HTERT RPE-1 (cell line): ENCODE measurements around the gene CD4.

Experiments used
- in situ Hi-C: fragments of 300-500 bp; cut with MboI; formaldehyde crosslinking; loops from 4 replicates; pipeline ENCODE4 v1.14.3; 2020; ENCODE audit warnings: low sequenced_read_pairs

CD4 gene

GRCh38 chr12:6827437-6827911 lies 38.1 kb downstream of the CD4 start:
- in situ Hi-C loops, result no loop called here

GRCh38 chr12:6827982-6828780 lies 38.9 kb downstream of the CD4 start, which contains the start of gene P3H3:
Gene P3H3 (plus strand): TSS chr12:6828407. CDS start chr12:6828441, 34 bp downstream.
- in situ Hi-C loops, result no loop called here

DNA sequence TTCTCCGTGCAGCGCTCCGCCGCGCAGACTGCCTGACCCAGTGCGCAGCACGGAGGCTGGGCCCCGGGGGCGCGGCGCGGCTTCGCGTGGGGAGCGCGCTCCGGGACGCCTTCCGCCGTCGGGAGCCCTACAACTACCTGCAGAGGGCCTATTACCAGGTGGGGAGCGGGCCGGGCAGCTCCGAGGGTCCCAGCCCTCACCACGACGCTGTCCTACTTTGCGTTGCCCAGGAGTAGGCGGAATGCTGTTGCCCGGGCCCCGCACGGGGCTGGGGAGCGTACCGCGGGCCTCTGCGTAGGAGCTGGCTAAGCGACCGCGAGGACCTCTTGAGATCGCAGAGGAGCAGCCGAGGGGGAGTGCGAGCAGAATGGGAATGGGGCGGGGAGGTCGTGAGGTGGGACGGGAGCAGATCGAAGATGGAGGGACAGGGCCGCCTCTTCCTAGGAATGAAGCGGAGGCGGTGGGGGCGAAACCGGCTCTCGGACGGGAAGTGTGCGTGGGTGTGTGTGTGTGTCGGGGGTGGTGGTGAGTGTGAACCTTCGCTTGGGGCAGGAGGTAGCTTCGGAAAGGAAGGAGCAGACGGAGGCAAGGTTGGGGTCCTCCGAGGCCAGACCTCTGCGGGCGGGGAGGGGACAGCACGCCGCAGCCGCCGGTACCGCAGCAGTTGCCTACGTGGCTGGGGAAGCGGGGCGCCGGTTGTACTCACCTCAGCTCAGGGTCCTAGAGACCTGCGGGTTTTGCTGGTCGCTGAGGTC lies 39.6 kb downstream of the CD4 start:
- in situ Hi-C loops, result no loop called here

GRCh38 chr12:6829536-6830220 lies 40.4 kb downstream of the CD4 start:
- in situ Hi-C loops, result no loop called here

- in situ Hi-C loops, result no loop called here
Observed at GRCh38 chr12:6830286-6830890, 41.1 kb downstream of the CD4 start.

- in situ Hi-C loops, result no loop called here
Observed at GRCh38 chr12:6830999-6831398, 41.7 kb downstream of the CD4 start.

GRCh38 chr12:6831450-6831995 lies 42.2 kb downstream of the CD4 start:
- in situ Hi-C loops, result no loop called here

GRCh38 chr12:6832125-6832524 lies 42.8 kb downstream of the CD4 start:
- in situ Hi-C loops, result no loop called here

DNA sequence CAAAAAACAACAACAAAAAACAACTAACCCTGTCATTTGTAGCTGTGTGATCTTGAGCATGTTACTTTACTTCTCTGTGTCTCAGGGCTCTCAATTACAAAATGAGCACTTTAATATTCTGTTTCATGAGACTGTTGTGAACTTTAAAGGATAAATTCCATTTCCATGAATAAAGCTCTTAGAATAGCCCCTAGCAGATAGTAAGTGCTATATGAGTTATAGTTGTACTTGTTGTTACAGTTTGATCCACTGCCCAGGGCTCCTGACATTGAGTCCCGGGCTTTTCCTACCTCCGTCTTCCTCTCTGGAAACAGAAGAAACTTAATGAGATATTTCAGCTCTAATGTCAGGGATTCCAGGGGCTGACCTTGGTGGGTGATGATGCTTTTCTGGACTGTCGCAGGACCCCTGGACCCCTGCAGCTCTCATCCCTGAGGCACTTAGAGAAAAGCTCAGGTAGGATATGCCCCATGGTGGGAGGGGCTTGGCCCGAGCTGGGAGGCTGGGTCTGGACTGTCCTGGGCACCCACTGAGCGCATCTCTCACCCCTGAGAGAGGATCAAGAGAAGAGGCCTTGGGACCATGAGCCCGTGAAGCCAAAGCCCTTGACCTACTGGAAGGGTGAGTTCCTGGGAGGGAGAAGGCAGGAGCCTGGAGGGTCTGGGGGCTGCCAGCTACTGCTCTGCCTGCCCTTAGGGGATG lies 44.0 kb downstream of the CD4 start:
- in situ Hi-C loops, result no loop called here

GRCh38 chr12:6834254-6834653 lies 44.9 kb downstream of the CD4 start:
- in situ Hi-C loops, result no loop called here

DNA sequence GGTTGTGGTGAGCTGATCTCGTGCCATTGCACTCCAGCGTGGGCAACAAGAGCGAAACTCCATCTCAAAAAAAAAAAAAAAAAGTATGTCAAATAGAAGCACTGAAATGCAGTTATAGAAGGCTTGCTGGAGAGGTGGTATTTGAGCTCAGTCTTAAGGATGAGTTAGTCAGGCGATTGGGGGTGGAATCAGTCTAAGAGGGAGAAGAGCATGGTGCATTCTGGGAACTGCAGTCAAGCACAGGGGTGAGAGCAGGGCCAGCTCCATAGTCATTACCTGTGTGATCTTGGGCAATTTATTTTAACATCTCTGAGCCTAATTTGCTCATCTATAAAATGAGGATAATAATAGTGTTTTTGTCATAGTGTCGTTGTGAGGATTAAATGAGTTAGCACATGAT lies 45.5 kb downstream of the CD4 start:
- in situ Hi-C loops, result no loop called here

GRCh38 chr12:6836851-6837250 lies 47.5 kb downstream of the CD4 start:
- in situ Hi-C loops, result no loop called here

GRCh38 chr12:6837370-6838060 lies 48.2 kb downstream of the CD4 start:
- in situ Hi-C loops, result no loop called here

- in situ Hi-C loops, result no loop called here
Observed at GRCh38 chr12:6838854-6839253, 49.5 kb downstream of the CD4 start.

DNA sequence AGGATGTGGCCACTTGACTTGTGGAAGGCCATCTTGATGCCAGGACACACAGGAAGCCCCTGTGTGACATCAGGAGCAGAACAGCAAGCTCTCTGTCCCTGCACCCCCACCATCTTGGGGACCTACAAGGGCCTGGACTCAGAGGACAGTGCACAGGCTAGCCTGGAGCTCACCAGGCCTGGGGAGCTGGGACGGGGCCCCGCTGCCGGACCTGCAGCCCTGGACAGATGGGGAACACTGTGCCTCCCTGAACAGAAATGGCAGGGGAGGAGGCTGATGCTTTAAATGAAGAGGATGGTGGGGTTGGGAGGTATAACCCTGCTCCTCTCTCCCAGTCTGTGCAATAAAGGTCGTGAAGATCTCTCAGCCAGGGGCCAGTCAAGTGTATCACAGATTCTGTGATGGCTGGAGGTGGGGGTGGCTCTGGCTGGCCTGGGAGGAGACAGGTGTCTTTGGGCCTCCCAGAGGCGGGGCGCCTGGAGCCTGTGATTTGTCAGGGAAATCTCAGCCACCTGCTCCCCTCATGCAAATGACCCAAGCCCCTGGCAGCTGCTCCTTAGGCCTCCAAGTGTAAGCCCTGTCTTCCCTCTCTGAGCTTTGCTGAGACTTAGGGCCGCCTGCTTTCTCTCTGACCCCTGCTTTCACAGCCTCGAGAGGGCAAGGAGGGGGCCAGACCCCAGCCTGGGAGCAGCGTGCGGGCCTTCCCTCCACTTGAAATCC lies 50.3 kb downstream of the CD4 start:
- in situ Hi-C loops, result no loop called here

DNA sequence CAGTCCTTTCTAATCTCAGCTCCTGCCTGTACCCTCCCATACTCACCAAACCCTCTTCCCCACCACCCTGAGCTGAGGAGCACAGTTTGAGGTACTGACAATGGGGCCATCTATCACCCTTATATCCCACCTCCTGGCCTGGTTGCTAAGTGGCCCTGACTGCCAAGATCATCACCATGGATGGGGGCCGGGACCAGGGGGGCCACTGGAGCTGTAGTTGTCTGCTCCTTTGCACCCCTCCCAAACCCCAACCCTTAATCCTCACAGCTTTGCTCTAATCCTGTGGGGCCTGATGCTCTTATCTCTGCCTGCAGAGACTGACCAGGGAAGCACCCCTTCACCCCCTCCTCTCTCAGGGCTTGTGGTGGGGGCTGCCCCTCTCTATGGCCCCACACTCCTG lies 51.0 kb downstream of the CD4 start:
- in situ Hi-C loops, result no loop called here

GRCh38 chr12:6840761-6841515 lies 51.6 kb downstream of the CD4 start, which contains the start of gene GNB3:
Gene GNB3 (plus strand): TSS chr12:6840925. CDS start chr12:6841288, 363 bp downstream.
- in situ Hi-C loops, result no loop called here

DNA sequence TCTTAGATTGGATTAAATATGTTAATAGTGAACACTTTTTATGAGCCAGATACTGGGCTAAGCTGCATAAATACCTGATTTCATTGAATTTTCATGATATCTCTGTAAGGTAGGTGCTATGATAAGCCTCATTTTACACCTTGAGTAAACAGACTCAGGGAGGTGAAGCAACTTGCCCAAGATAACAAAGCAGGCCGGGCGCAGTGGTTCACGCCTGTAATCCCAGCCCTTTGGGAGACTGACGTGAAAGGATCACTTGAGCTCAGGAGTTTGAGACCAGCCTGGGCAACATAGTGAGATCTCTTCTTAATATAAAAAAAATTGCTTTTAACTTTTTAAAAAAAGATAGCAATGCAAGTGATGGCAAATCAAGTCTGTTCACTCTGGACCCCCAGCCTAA lies 52.7 kb downstream of the CD4 start:
- in situ Hi-C loops, result no loop called here
